GM12891 (cell line): ENCODE data around the gene TATDN2.

Experiments used
- POLR2A ChIP-seq: IDR thresholded peaks from 2 replicates; pipeline ENCODE4 v1.6.1; 2011; ENCODE audit warnings: low read depth, low read length, control low read depth
- POLR2AphosphoS5 ChIP-seq: IDR thresholded peaks from 2 replicates; pipeline ENCODE4 v1.6.1; 2011; ENCODE audit warnings: low read depth, low read length, control low read depth
- TAF1 ChIP-seq: IDR thresholded peaks from 2 replicates; pipeline ENCODE4 v1.6.1; 2011; ENCODE audit warnings: low read depth, low read length, control low read depth

- TF ChIP-seq POLR2AphosphoS5 (no peak), POLR2A (no peak), TAF1 (no peak)
Measured at GRCh38 chr3:10285272-10286132, 37.2 kb downstream of the TATDN2 start.
